22Rv1 (cell line): ENCODE measurements around the gene VIPR2.

Experiments used
- ZFX ChIP-seq: fragments of 450-650 bp; IDR thresholded peaks from 2 replicates; pipeline ENCODE4 v1.6.1; 2017; ENCODE audit warnings: antibody characterized with exemption, borderline replicate concordance
- TF ChIP-seq, protein P1 (sequence below): fragments of 450-650 bp; IDR thresholded peaks from 2 replicates; pipeline ENCODE4 v1.5.1; 2017; ENCODE audit warnings: mild to moderate bottlenecking

DNA sequence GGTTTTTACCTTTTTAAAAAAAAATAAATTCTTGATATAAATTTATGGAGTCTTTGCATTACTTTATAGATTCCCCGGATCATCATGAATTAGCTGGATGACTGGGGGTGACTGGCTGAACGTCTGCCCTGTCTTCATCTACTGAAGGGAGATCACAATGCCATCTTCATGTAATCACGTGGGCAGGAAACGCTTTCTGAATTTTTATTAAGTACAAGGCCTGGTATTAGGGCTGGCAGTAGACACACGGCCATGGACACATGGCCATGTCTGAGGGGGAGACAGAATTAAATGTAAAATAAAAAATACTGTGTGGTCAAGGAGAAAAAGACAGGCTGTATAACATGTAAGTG, 111.2 kb downstream of the VIPR2 start:
- TF ChIP-seq, protein P1, sequence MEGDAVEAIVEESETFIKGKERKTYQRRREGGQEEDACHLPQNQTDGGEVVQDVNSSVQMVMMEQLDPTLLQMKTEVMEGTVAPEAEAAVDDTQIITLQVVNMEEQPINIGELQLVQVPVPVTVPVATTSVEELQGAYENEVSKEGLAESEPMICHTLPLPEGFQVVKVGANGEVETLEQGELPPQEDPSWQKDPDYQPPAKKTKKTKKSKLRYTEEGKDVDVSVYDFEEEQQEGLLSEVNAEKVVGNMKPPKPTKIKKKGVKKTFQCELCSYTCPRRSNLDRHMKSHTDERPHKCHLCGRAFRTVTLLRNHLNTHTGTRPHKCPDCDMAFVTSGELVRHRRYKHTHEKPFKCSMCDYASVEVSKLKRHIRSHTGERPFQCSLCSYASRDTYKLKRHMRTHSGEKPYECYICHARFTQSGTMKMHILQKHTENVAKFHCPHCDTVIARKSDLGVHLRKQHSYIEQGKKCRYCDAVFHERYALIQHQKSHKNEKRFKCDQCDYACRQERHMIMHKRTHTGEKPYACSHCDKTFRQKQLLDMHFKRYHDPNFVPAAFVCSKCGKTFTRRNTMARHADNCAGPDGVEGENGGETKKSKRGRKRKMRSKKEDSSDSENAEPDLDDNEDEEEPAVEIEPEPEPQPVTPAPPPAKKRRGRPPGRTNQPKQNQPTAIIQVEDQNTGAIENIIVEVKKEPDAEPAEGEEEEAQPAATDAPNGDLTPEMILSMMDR, result no peak
- no peak for TF ChIP-seq ZFX
